PFSK-1 (cell line): ENCODE measurements around the gene NDUFA12.

Source experiments
- TAF1 ChIP-seq: IDR thresholded peaks from 2 replicates; pipeline ENCODE4 v1.6.1; 2012; ENCODE audit warnings: low read length, control low read depth, borderline replicate concordance; ENCODE audit not compliant: insufficient read depth
- TF ChIP-seq, protein P1 (sequence below), 2 experiments: IDR thresholded peaks; 2 replicates each; pipeline versions ENCODE4 v1.6.1 to v1.8.0; 2011 to 2012; ENCODE audit warnings: low read depth in 2 of 2, low read length in 2 of 2, control low read depth in 1 of 2, inconsistent platforms in 1 of 2, mild to moderate bottlenecking in 1 of 2, moderate library complexity in 1 of 2; ENCODE audit not compliant: insufficient read depth in 1 of 2

DNA sequence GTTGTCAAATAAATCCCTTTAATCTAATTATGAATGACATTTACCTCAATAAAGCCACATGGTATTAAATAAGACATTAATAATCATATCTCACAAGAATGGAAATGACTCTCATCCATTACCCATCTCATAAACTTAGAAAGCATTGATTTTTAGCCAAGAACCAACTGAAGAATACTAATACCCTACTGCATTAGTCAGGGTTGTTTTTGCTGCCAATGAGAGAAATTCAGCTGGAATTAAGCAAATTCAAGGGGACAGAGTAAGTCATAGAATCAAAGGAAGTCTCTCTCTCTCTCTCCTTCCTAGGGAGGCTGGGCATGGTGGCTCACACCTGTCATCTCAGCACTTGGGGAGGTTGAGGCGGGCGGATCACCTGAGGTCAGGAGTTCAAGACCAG is 41.6 kb downstream of the NDUFA12 start:
- TF ChIP-seq, protein P1, sequence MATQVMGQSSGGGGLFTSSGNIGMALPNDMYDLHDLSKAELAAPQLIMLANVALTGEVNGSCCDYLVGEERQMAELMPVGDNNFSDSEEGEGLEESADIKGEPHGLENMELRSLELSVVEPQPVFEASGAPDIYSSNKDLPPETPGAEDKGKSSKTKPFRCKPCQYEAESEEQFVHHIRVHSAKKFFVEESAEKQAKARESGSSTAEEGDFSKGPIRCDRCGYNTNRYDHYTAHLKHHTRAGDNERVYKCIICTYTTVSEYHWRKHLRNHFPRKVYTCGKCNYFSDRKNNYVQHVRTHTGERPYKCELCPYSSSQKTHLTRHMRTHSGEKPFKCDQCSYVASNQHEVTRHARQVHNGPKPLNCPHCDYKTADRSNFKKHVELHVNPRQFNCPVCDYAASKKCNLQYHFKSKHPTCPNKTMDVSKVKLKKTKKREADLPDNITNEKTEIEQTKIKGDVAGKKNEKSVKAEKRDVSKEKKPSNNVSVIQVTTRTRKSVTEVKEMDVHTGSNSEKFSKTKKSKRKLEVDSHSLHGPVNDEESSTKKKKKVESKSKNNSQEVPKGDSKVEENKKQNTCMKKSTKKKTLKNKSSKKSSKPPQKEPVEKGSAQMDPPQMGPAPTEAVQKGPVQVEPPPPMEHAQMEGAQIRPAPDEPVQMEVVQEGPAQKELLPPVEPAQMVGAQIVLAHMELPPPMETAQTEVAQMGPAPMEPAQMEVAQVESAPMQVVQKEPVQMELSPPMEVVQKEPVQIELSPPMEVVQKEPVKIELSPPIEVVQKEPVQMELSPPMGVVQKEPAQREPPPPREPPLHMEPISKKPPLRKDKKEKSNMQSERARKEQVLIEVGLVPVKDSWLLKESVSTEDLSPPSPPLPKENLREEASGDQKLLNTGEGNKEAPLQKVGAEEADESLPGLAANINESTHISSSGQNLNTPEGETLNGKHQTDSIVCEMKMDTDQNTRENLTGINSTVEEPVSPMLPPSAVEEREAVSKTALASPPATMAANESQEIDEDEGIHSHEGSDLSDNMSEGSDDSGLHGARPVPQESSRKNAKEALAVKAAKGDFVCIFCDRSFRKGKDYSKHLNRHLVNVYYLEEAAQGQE (IDR thresholded peaks at IDR 0.05; ENCODE audit: insufficient read depth in 1 of 2, low read depth in 2 of 2, low read length in 2 of 2): no peak
- TF ChIP-seq TAF1: no peak
